Muscle of back (tissue), 10 donors: ENCODE data around the gene DDX18. TPM values are rescaled to one million over a fixed set of nuclear protein-coding genes. Genes with fewer than 3 reads are reported as not detected.

Experiments
- polyA plus RNA-seq, 10 donors: library from polyadenylated mRNA; unstranded; fragments of 120-200 nt; gene quantifications; one replicate each; pipeline ENCODE4 v1.2.1, GENCODE V29; 2013; ENCODE audit not compliant: insufficient read length in 10 of 10

Gene DDX18
- polyA plus RNA-seq, 10 donors: 38.1 to 57.1 (median 50.8) TPM

Other genes with a start within 250 kb of the DDX18 start
- 10 to 100 TPM; 18.4 to 38.9 (median 26.3) TPM for gene CCDC93, start 199.4 kb downstream of the DDX18 start, polyA plus RNA-seq